IMR-90 (cell line): ENCODE measurements around the gene CFAP221. TPM values are rescaled to one million over a fixed set of nuclear protein-coding genes. Genes with fewer than 3 reads are reported as not detected.

Experiments used
- ATAC-seq: fragments of 200-7000 bp; cut with Tn5 transposase; 2 replicates; pipeline ENCODE4 v1.9.1; 2020; ENCODE audit warnings: low read depth, mild to moderate bottlenecking, moderate library complexity
- BruUV-seq: library from RNA; stranded (reverse); fragments of 400-500 nt; replicated peaks from 2 replicates; lab custom pipeline; 2021; lab: Mats Ljungman, UMichigan
- CTCF ChIA-PET: fragments of 300-600 bp; formaldehyde crosslinking; extraction: SDS; loops from one replicate; lab custom pipeline; 2021; ENCODE audit warnings: antibody characterized with exemption; lab: Yijun Ruan, JAX
- POLR2A ChIA-PET: fragments of 300-600 bp; sonication (Branson Sonifier 250); formaldehyde crosslinking; loops from one replicate; lab custom pipeline; 2022; ENCODE audit warnings: antibody characterized with exemption; ENCODE audit not compliant: unreplicated experiment; lab: Charles Lee
- DNase-seq: peaks from one replicate; pipeline ENCODE4 v3.0.0; 2013
- H2AFZ ChIP-seq: replicated peaks from 2 replicates; pipeline ENCODE3; 2013; ENCODE audit warnings: low read length, mild to moderate bottlenecking; ENCODE audit not compliant: poor library complexity
- H2AK5ac ChIP-seq: 2 replicates; pipeline ENCODE4 v1.6.1; 2013; ENCODE audit warnings: low read depth, low read length, inconsistent platforms
- H2AK9ac ChIP-seq: replicated peaks from 2 replicates; pipeline ENCODE3; 2013; ENCODE audit warnings: mild to moderate bottlenecking, low read depth, low read length, moderate library complexity; ENCODE audit not compliant: poor library complexity
- H2BK120ac ChIP-seq: 2 replicates; pipeline ENCODE4 v1.6.1; 2013; ENCODE audit warnings: low read depth, low read length, inconsistent platforms
- H2BK15ac ChIP-seq: 3 replicates; pipeline ENCODE4 v1.6.1; 2013; ENCODE audit warnings: low read depth, low read length, inconsistent platforms
- H2BK20ac ChIP-seq: 2 replicates; pipeline ENCODE4 v1.6.1; 2013; ENCODE audit warnings: low read depth, mild to moderate bottlenecking, inconsistent platforms, low read length, moderate library complexity
- H2BK5ac ChIP-seq: 2 replicates; pipeline ENCODE4 v1.6.1; 2013; ENCODE audit warnings: mild to moderate bottlenecking, low read depth, low read length, inconsistent platforms; ENCODE audit not compliant: poor library complexity, severe bottlenecking
- H3K14ac ChIP-seq: replicated peaks from 2 replicates; pipeline ENCODE4 v1.6.1; 2013; ENCODE audit warnings: low read depth, low read length, inconsistent platforms
- H3K18ac ChIP-seq: 2 replicates; pipeline ENCODE4 v1.6.1; 2013; ENCODE audit warnings: low read depth, low read length, control low read depth
- H3K23ac ChIP-seq: 2 replicates; pipeline ENCODE4 v1.6.1; 2013; ENCODE audit warnings: low read depth, low read length, inconsistent platforms
- H3K27ac ChIP-seq: 2 replicates; pipeline ENCODE4 v1.5.1; 2013; ENCODE audit warnings: mild to moderate bottlenecking, control low read depth, low read length; ENCODE audit not compliant: insufficient read depth
- H3K27me3 ChIP-seq: 2 replicates; pipeline ENCODE4 v1.6.1; 2013; ENCODE audit warnings: low read length; ENCODE audit not compliant: control insufficient read depth, insufficient read depth
- H3K36me3 ChIP-seq: 2 replicates; pipeline ENCODE4 v1.6.1; 2013; ENCODE audit warnings: low read length, mixed read lengths; ENCODE audit not compliant: control insufficient read depth, insufficient read depth
- H3K4ac ChIP-seq: 2 replicates; pipeline ENCODE4 v1.6.1; 2013; ENCODE audit warnings: low read depth, low read length, inconsistent platforms
- H3K4me1 ChIP-seq: 2 replicates; pipeline ENCODE4 v1.6.1; 2013; ENCODE audit warnings: low read length, mixed read lengths; ENCODE audit not compliant: control insufficient read depth, insufficient read depth
- H3K4me2 ChIP-seq: 2 replicates; pipeline ENCODE4 v1.6.1; 2013; ENCODE audit warnings: low read depth, mild to moderate bottlenecking, control low read depth, low read length, moderate library complexity
- H3K4me3 ChIP-seq: 2 replicates; pipeline ENCODE4 v1.5.1; 2013; ENCODE audit warnings: low read depth, mild to moderate bottlenecking, control low read depth, low read length, moderate library complexity; ENCODE audit not compliant: insufficient read depth
- H3K56ac ChIP-seq: 2 replicates; pipeline ENCODE4 v1.6.1; 2013; ENCODE audit warnings: low read length, inconsistent platforms; ENCODE audit not compliant: insufficient read depth; ENCODE audit errors: extremely low read depth
- H3K79me1 ChIP-seq, 2 experiments: 2 replicates each; pipeline ENCODE4 v1.6.1; 2013; ENCODE audit warnings: low read length in 2 of 2, inconsistent platforms in 1 of 2, low read depth in 1 of 2
- H3K9ac ChIP-seq: 2 replicates; pipeline ENCODE4 v1.6.1; 2013; ENCODE audit warnings: low read depth, low read length, control low read depth
- H3K9me1 ChIP-seq: 2 replicates; pipeline ENCODE4 v1.6.1; 2013; ENCODE audit warnings: low read length, inconsistent platforms; ENCODE audit not compliant: insufficient read depth
- H3K9me3 ChIP-seq: 2 replicates; pipeline ENCODE4 v1.6.1; 2013; ENCODE audit warnings: low read length; ENCODE audit not compliant: control insufficient read depth, insufficient read depth
- H4K20me1 ChIP-seq: 2 replicates; pipeline ENCODE4 v1.6.1; 2013; ENCODE audit warnings: low read length, inconsistent platforms; ENCODE audit not compliant: insufficient read depth
- H4K5ac ChIP-seq: 2 replicates; pipeline ENCODE4 v1.6.1; 2013; ENCODE audit warnings: mild to moderate bottlenecking, low read depth, low read length, control low read depth
- H4K8ac ChIP-seq, 2 experiments: 2 replicates each; pipeline ENCODE4 v1.6.1; 2013; ENCODE audit warnings: low read depth in 2 of 2, low read length in 2 of 2, control low read depth in 1 of 2, inconsistent platforms in 1 of 2
- H4K91ac ChIP-seq: 2 replicates; pipeline ENCODE4 v1.6.1; 2013; ENCODE audit warnings: low read depth, low read length, inconsistent platforms; ENCODE audit not compliant: insufficient read depth
- CHD1 ChIP-seq: IDR thresholded peaks from 2 replicates; pipeline ENCODE4 v1.6.1; 2012; ENCODE audit warnings: low read depth, low read length, improper control_type of control experiment
- ELK1 ChIP-seq: fragments of 150-350 bp; IDR thresholded peaks from 2 replicates; pipeline ENCODE4 v1.6.1; 2016; ENCODE audit warnings: low read depth, mild to moderate bottlenecking, low read length, moderate library complexity, borderline replicate concordance
- FOS ChIP-seq: fragments of 150-350 bp; IDR thresholded peaks from 2 replicates; pipeline ENCODE4 v1.6.1; 2016; ENCODE audit warnings: low read depth, low read length
- MAZ ChIP-seq: IDR thresholded peaks from 2 replicates; pipeline ENCODE4 v1.6.1; 2012; ENCODE audit warnings: low read depth, mild to moderate bottlenecking, low read length, improper control_type of control experiment, moderate library complexity, borderline replicate concordance
- RAD21 ChIP-seq: IDR thresholded peaks from 2 replicates; pipeline ENCODE4 v1.6.1; 2012; ENCODE audit warnings: low read length, improper control_type of control experiment
- USF2 ChIP-seq: fragments of 150-350 bp; IDR thresholded peaks from 2 replicates; pipeline ENCODE4 v1.6.1; 2017; ENCODE audit warnings: mild to moderate bottlenecking, antibody characterized with exemption, low read length, low read depth
- WGBS, 2 experiments: methylation state at CpG; one replicate each; pipeline versions ENCODE4 v1.1.5 to v1.1.7; 2013; ENCODE audit warnings: missing lambda C conversion rate in 2 of 2; ENCODE audit not compliant: insufficient read length in 1 of 2; ENCODE audit errors: extremely low coverage in 2 of 2; 5-methylcytosine and 5-hydroxymethylcytosine counted together
- dilution Hi-C: fragments of 300-500 bp; cut with HindIII; formaldehyde crosslinking; loops from one replicate; pipeline ENCODE4 v1.14.3; 2018; ENCODE audit warnings: low sequenced_read_pairs; ENCODE audit not compliant: unreplicated experiment
- in situ Hi-C: fragments of 300-500 bp; cut with MboI; formaldehyde crosslinking; loops from 3 replicates; pipeline ENCODE4 v1.14.3; 2019; ENCODE audit warnings: low sequenced_read_pairs, inconsistent platforms, mixed read lengths
- intact Hi-C: fragments of 100-400 bp; cut with micrococcal nuclease; formaldehyde crosslinking; loops from 2 replicates; pipeline ENCODE4 v1.10.0; 2022
- polyA plus RNA-seq, 3 experiments: library from polyadenylated mRNA; depleted of rRNA; stranded (reverse); fragments of >200 nt; gene quantifications; 2 replicates each; pipeline ENCODE4 v1.2.3, GENCODE V29; 2012; ENCODE audit warnings: low replicate concordance in 1 of 3
- total RNA-seq: library from RNA; depleted of rRNA; stranded (reverse); fragments of >200 nt; gene quantifications from 2 replicates; pipeline ENCODE4 v1.2.3, GENCODE V29; 2012

The CFAP221 gene
- total and polyA plus RNA-seq, 2 of the 4 experiments (the other 2 are of a cell fraction): not detected

- POLR2A ChIA-PET: no interaction called here
- Histone ChIP-seq H3K4me1 (no peaks in the 10 kb centered on the region), H3K9me1 (no peaks in the 10 kb centered on the region), H3K4me3 (no peak overlapping the region), H3K56ac (no peak overlapping the region), H3K14ac (no peak overlapping the region), H3K9me3 (no peaks in the 10 kb centered on the region), H3K18ac (no peak overlapping the region), H3K9ac (no peak overlapping the region), H4K20me1 (no peaks in the 10 kb centered on the region), H3K36me3 (no peaks in the 10 kb centered on the region), H3K4ac (no peak overlapping the region), H2AK9ac (no peak overlapping the region), H2BK120ac (no peak overlapping the region), H2AFZ (no peak overlapping the region), H2BK15ac (no peak overlapping the region), H2BK5ac (no peak overlapping the region), H4K91ac (no peak overlapping the region), H4K5ac (no peak overlapping the region), H3K27me3 (0 out of 2 replicates have a peak, but pooled peaks cover 1% of the 10 kb centered on the region), H3K23ac (no peak overlapping the region), H2BK20ac (no peak overlapping the region), H3K79me1 (no peaks in the 10 kb centered on the region), H3K27ac (no peak overlapping the region), H3K4me2 (no peak overlapping the region), H4K8ac (no peak overlapping the region), H2AK5ac (no peak overlapping the region)
- TF ChIP-seq RAD21: no peak
- TF ChIP-seq ELK1: no peak
- TF ChIP-seq USF2: no peak
- no peak for TF ChIP-seq CHD1
- no peak for TF ChIP-seq MAZ
- no peak for TF ChIP-seq FOS
- no TSS peak for BruUV-seq
- no peak for ATAC-seq
- no CpG with 5 or more reads among the region's 3 CpGs for WGBS, 2 experiments
- intact Hi-C loops: no loop called here
- in situ Hi-C loops: no loop called here
- no peak for DNase-seq
- CTCF ChIA-PET: no interaction called here
- dilution Hi-C loops: no loop called here
These were observed 13.0 kb upstream of the CFAP221 start for GRCh38 chr2:119531292-119531691.
